Endothelial cell of hepatic sinusoid (primary cell): ENCODE data around the gene ADARB2.

Experiments
- in situ Hi-C: cut with HindIII; loops from 2 replicates; pipeline ENCODE4 v1.10.0; 2017; ENCODE audit warnings: low sequenced_read_pairs

ADARB2 gene

GRCh38 chr10:1390200-1390599 is 347.1 kb downstream of the ADARB2 start:
- in situ Hi-C loops = no loop called here

- in situ Hi-C loops = no loop called here
Measured at GRCh38 chr10:1384026-1384425, 353.3 kb downstream of the ADARB2 start.

GRCh38 chr10:1382711-1383110 is 354.6 kb downstream of the ADARB2 start:
- in situ Hi-C loops = no loop called here

- in situ Hi-C loops = no loop called here
Measured at GRCh38 chr10:1381339-1381738, 356.0 kb downstream of the ADARB2 start.

- in situ Hi-C loops = no loop called here
Measured at GRCh38 chr10:1380088-1380671, 357.1 kb downstream of the ADARB2 start.

- in situ Hi-C loops = no loop called here
Measured at GRCh38 chr10:1379601-1380000, 357.7 kb downstream of the ADARB2 start.

- in situ Hi-C loops = no loop called here
Measured at GRCh38 chr10:1378473-1378872, 358.9 kb downstream of the ADARB2 start.

GRCh38 chr10:1377740-1378397 is 359.5 kb downstream of the ADARB2 start:
- in situ Hi-C loops = no loop called here

GRCh38 chr10:1377231-1377630 is 360.1 kb downstream of the ADARB2 start:
- in situ Hi-C loops = no loop called here

GRCh38 chr10:1376384-1376945 is 360.9 kb downstream of the ADARB2 start:
- in situ Hi-C loops = no loop called here

GRCh38 chr10:1375346-1376170 is 361.8 kb downstream of the ADARB2 start:
- in situ Hi-C loops = no loop called here

GRCh38 chr10:1374511-1375345 is 362.6 kb downstream of the ADARB2 start:
- in situ Hi-C loops = no loop called here

- in situ Hi-C loops = no loop called here
Measured at GRCh38 chr10:1373287-1373686, 364.0 kb downstream of the ADARB2 start.

GRCh38 chr10:1372212-1372611 is 365.1 kb downstream of the ADARB2 start:
- in situ Hi-C loops = no loop called here

GRCh38 chr10:1370298-1370697 is 367.0 kb downstream of the ADARB2 start:
- in situ Hi-C loops = no loop called here

GRCh38 chr10:1369665-1370064 is 367.7 kb downstream of the ADARB2 start:
- in situ Hi-C loops = no loop called here

- in situ Hi-C loops = no loop called here
Measured at GRCh38 chr10:1369197-1369596, 368.1 kb downstream of the ADARB2 start.

- in situ Hi-C loops = no loop called here
Measured at GRCh38 chr10:1368842-1369171, 368.5 kb downstream of the ADARB2 start.

- in situ Hi-C loops = no loop called here
Measured at GRCh38 chr10:1367938-1368841, 369.1 kb downstream of the ADARB2 start.
